ENCODE measurements around the gene FOXP3.

The FOXP3 gene

GRCh38 chrX:49214416-49214815 lies 50.1 kb downstream of the FOXP3 start:
- DNase-seq (ENCODE audit: low read depth): no peak

GRCh38 chrX:49212861-49213260 lies 51.6 kb downstream of the FOXP3 start:
- DNase-seq (ENCODE audit: low read depth): no peak

- DNase-seq (ENCODE audit: low read depth): no peak
Measured at GRCh38 chrX:49212209-49212608, 52.3 kb downstream of the FOXP3 start.

- DNase-seq (ENCODE audit: low read depth): no peak
Measured at GRCh38 chrX:49211074-49211473, 53.4 kb downstream of the FOXP3 start.

GRCh38 chrX:49210406-49210805 lies 54.1 kb downstream of the FOXP3 start:
- no peak for DNase-seq (ENCODE audit: low read depth)

GRCh38 chrX:49209434-49210251 lies 54.9 kb downstream of the FOXP3 start:
- no peak for DNase-seq (ENCODE audit: low read depth)

GRCh38 chrX:49208399-49208798 lies 56.1 kb downstream of the FOXP3 start:
- no peak for DNase-seq (ENCODE audit: low read depth)

- no peak for DNase-seq (ENCODE audit: low read depth)
Measured at GRCh38 chrX:49206543-49206942, 58.0 kb downstream of the FOXP3 start.

GRCh38 chrX:49205443-49205842 lies 59.1 kb downstream of the FOXP3 start:
- no peak for DNase-seq (ENCODE audit: low read depth)

- DNase-seq (ENCODE audit: low read depth): no peak
Measured at GRCh38 chrX:49204709-49205108, 59.8 kb downstream of the FOXP3 start.

GRCh38 chrX:49204017-49204416 lies 60.5 kb downstream of the FOXP3 start:
- DNase-seq (ENCODE audit: low read depth): no peak

GRCh38 chrX:49203536-49203935 lies 61.0 kb downstream of the FOXP3 start:
- no peak for DNase-seq (ENCODE audit: low read depth)

GRCh38 chrX:49202022-49202421 lies 62.5 kb downstream of the FOXP3 start:
- no peak for DNase-seq (ENCODE audit: low read depth)
